ENCODE measurements around the gene KLF1.
A peak's percentile ranks its signal among the peaks of the same experiment; 100 is the strongest.
"Not testable (repeated sequence)": the region's sequence is repeated elsewhere in the genome, so short reads cannot be mapped to it uniquely, and the experiment has no call there.

Gene KLF1

DNA sequence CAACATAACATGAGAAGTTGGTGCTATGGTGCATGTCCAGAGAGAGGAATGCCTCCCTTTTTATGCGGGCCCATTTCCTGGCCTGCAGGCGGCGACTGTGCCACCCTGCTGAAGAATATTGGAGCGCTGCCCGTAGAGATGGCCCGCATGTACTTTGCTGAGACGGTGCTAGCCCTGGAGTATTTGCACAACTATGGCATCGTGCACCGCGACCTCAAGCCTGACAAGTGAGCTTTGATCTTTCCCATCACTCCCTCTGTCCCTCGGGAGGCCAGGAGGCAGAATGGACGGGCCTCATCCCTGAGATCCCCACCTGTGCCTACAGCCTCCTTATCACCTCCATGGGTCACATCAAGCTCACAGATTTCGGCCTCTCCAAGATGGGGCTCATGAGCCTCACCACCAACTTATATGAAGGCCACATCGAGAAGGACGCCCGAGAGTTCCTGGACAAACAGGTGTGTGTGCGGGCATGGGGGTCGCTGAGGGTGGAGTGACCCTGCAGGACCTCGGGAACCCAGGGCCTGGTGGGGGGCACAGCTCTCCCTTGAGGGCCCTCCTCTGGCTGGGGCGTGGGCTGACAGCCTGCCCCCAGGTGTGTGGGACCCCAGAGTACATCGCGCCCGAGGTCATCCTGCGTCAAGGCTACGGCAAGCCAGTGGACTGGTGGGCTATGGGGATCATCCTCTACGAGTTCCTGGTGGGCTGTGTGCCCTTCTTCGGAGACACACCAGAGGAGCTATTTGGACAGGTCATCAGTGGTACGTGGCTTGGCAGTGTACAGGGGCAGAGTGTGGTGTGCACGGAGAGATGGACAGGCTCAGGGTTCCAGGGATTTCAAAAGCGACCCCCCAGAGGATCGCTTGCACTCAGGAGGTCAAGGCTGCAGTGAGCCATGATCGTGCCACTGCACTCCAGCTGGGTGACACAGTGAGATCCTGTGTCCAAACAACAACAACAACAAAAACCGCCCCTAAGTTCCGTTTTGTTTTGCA is 22.0 kb downstream of the KLF1 start:
- H3K4me1 ChIP-seq (ENCODE audit: insufficient read depth, low read length), result peaks cover 7% of the 10 kb centered on the region
- no peak overlapping the region for H3K27ac ChIP-seq (ENCODE audit: low read depth, low read length)
- no peak overlapping the region for H3K9ac ChIP-seq (ENCODE audit: low read depth, low read length)
- no peak overlapping the region for H3K4me3 ChIP-seq (ENCODE audit: low read length)
- H3K36me3 ChIP-seq (ENCODE audit: insufficient read depth, low read length), result peaks cover 8% of the 10 kb centered on the region; the same call in 1 of the 2 replicates
- no peaks in the 10 kb centered on the region for H3K9me3 ChIP-seq (ENCODE audit: insufficient read depth, low read depth, low read length)
- H3K27me3 ChIP-seq (ENCODE audit: insufficient read depth, low read length), result no peaks in the 10 kb centered on the region
- 84% methylated on average over 34 of the region's 34 CpGs for WGBS

DNA sequence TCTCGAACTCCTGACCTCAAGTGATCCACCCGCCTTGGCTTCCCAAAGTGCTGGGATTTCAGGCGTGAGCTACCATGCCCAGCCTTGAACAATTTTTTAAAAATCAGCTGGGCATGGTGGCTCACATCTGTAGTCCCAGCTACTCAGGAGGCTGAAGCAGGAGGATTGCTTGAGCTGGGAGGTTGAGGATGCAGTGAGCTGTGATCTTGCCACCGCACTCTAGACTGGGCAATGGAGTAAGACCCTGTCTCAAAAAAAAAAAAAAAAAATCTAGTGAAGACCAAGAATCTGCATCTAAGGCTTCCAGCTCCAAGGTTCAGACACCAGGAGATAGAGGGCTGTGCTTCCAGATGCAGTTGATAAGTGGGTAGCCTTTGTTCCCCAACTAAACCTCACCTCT is 22.9 kb downstream of the KLF1 start:
- Histone ChIP-seq H3K4me3 (ENCODE audit: low read length) (no peak overlapping the region), H3K4me1 (ENCODE audit: insufficient read depth, low read length) (peaks cover 7% of the 10 kb centered on the region), H3K27me3 (ENCODE audit: insufficient read depth, low read length) (no peaks in the 10 kb centered on the region), H3K9ac (ENCODE audit: low read depth, low read length) (no peak overlapping the region), H3K27ac (ENCODE audit: low read depth, low read length) (no peak overlapping the region), H3K9me3 (ENCODE audit: insufficient read depth, low read depth, low read length) (no peaks in the 10 kb centered on the region), H3K36me3 (ENCODE audit: insufficient read depth, low read length) (peaks cover 9% of the 10 kb centered on the region; the same call in 1 of the 2 replicates)
- 88% methylated on average over 4 of the region's 4 CpGs for WGBS

DNA sequence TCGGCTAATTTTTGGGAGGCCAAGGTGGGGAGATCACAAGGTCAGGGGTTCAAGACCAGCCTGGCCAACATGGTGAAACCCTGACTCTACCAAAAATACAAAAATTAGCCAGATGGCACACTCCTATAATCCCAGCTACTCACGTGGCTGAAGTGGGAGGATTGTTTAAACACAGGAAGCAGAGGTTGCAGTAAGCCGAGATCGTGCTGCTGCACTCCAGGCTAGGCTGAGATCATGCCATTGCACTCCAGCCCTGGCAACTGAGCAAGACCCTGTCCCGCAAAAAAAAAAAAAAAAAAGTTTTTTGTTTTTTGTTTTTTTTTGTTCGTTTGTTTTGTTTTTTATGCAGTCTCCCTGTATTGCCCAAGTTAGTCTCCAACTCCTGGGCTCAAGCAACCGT is 27.5 kb downstream of the KLF1 start:
- no peaks in the 10 kb centered on the region for H3K27me3 ChIP-seq (ENCODE audit: insufficient read depth, low read length)
- H3K9ac ChIP-seq (ENCODE audit: low read depth, low read length), result no peak overlapping the region
- peaks cover 18% of the 10 kb centered on the region for H3K36me3 ChIP-seq (ENCODE audit: insufficient read depth, low read length)
- no peak overlapping the region for H3K4me3 ChIP-seq (ENCODE audit: low read length)
- H3K27ac ChIP-seq (ENCODE audit: low read depth, low read length), result no peak overlapping the region
- H3K4me1 ChIP-seq (ENCODE audit: insufficient read depth, low read length), result no peaks in the 10 kb centered on the region
- 91% methylated on average over 7 of the region's 7 CpGs for WGBS
- no peaks in the 10 kb centered on the region for H3K9me3 ChIP-seq (ENCODE audit: insufficient read depth, low read depth, low read length)

DNA sequence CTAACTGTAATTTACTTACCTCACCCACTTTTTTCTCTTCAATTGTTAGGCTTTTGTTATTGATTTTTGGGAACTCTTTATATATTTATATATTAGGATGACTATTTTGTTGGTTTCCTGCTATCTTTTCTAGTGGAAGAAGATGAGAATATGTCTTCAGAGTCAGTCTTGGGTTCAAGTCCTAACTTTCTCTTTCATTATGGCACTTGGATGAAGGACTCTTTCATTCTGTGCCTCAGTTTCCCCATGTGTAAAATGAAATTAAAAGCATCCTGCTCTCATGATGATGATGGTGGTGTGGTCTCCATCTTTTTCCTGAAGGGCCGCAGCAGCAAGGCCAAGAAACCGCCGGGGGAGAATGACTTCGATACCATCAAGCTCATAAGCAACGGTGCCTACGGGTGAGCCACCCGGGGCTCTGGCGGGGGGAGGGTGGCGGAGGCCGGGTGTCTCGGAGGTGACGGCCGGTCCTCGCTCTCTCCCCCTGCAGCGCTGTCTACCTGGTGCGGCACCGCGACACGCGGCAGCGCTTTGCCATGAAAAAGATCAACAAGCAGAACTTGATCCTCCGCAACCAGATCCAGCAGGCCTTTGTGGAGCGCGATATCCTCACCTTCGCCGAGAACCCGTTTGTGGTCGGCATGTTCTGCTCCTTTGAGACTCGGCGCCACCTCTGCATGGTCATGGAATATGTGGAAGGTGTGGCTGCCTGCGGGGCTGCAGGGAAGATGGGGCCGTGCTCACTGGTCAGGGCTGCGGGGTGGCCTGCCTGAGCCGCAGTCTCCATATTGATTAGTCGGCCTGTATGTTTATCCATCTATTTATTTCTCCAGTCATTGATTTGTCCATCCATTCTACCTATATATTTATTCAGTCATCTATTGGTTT is 28.7 kb downstream of the KLF1 start:
- 95% methylated on average over 35 of the region's 35 CpGs for WGBS
- H3K4me3 ChIP-seq (ENCODE audit: low read length), result no peak overlapping the region
- H3K27me3 ChIP-seq (ENCODE audit: insufficient read depth, low read length), result no peaks in the 10 kb centered on the region
- no peaks in the 10 kb centered on the region for H3K4me1 ChIP-seq (ENCODE audit: insufficient read depth, low read length)
- H3K9me3 ChIP-seq (ENCODE audit: insufficient read depth, low read depth, low read length), result no peaks in the 10 kb centered on the region
- no peak overlapping the region for H3K9ac ChIP-seq (ENCODE audit: low read depth, low read length)
- peaks cover 18% of the 10 kb centered on the region for H3K36me3 ChIP-seq (ENCODE audit: insufficient read depth, low read length)
- no peak overlapping the region for H3K27ac ChIP-seq (ENCODE audit: low read depth, low read length)

DNA sequence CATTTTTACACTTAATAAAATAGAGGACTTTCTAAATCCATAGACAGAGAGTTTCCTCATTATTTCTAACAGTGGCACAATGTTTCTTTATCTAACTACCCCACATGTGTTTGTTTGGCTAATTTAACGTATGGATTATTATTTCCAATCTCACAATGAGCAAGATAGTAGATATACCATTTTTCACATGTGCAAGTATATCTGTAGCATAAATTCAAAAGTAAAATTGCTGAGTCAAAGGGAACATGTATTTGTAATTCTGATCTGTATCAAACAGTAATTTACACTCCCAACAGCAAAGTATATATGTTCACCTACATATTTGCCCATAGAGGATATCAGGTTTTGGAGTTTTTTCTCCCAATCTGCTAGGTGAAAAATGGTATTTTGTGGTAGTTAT is 30.3 kb downstream of the KLF1 start:
- H3K4me3 ChIP-seq (ENCODE audit: low read length), result no peak overlapping the region
- H3K27ac ChIP-seq (ENCODE audit: low read depth, low read length), result no peak overlapping the region
- H3K9me3 ChIP-seq (ENCODE audit: insufficient read depth, low read depth, low read length), result no peaks in the 10 kb centered on the region
- no peaks in the 10 kb centered on the region for H3K27me3 ChIP-seq (ENCODE audit: insufficient read depth, low read length)
- H3K36me3 ChIP-seq (ENCODE audit: insufficient read depth, low read length), result peaks cover 18% of the 10 kb centered on the region
- H3K9ac ChIP-seq (ENCODE audit: low read depth, low read length), result no peak overlapping the region
- no peaks in the 10 kb centered on the region for H3K4me1 ChIP-seq (ENCODE audit: insufficient read depth, low read length)
- WGBS, result no CpG with 5 or more reads among the region's 1 CpG

DNA sequence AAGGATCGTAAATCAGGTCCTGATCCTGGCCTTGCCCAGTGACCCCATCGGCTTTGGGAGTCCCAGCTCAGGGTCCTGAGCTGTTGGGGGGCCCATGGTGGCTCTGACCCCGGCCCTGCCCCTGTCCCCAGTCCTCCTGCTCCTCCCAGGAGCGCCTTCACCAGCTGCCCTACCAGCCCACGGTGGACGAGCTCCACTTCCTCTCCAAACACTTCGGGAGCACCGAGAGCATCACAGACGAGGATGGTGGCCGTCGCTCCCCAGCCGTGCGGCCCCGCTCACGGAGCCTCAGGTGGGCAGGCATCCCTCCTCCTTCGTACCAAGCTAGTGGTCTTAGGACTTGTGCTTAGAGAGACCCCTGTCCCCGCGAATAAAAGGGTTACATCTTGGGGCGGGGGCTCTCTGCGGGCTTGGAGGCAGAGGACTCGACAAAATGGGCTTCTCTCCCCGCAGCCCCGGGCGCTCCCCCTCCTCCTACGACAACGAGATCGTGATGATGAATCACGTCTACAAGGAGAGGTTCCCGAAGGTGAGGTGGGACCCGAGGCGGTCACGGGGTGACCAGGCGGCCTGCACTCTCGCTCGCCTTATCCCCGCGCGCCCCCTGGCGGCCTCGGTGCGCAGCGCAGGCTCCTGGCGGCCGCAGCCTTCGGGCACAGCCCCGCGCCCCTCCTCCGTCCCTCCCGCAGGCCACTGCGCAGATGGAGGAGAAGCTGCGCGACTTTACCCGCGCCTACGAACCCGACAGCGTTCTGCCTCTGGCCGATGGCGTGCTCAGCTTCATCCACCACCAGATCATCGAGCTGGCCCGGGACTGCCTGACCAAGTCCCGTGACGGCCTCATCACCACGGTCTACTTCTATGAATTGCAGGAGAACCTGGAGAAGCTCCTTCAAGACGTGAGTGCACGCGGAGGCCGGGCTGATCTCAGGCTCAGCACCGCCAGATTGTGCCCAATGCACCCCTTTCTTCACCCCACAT is 39.6 kb downstream of the KLF1 start:
- Histone ChIP-seq H3K27ac (ENCODE audit: low read depth, low read length) (no peak overlapping the region), H3K4me3 (ENCODE audit: low read length) (peak overlapping the region; percentile 44), H3K27me3 (ENCODE audit: insufficient read depth, low read length) (peaks cover 4% of the 10 kb centered on the region; the same call in 1 of the 2 replicates), H3K4me1 (ENCODE audit: insufficient read depth, low read length) (no peaks in the 10 kb centered on the region), H3K9ac (ENCODE audit: low read depth, low read length) (peak overlapping the region; percentile 39; the same call in 1 of the 2 replicates), H3K9me3 (ENCODE audit: insufficient read depth, low read depth, low read length) (no peaks in the 10 kb centered on the region), H3K36me3 (ENCODE audit: insufficient read depth, low read length) (peaks cover 6% of the 10 kb centered on the region; the same call in 1 of the 2 replicates)
- WGBS, result 25% methylated on average over 69 of the region's 69 CpGs

DNA sequence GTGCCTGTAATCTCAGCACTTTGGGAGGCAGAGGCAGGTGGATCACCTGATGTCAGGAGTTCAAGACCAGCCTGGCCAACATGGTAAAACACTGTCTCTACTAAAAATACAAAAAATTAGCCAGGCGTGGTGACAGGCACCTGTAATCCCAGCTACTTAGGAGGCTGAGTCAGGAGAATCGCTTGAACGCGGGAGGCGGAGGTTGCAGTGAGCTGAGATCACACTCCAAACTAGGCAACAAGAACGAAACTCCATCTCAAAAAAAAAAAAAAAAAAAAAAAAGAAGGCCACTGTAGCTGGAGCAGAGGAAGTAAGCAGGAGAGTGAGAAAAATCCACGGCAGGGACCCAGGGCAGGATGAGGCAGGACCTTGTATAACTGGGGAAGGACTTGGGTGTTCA is 40.4 kb downstream of the KLF1 start:
- not testable (repeated sequence) for H3K36me3 ChIP-seq (ENCODE audit: insufficient read depth, low read length); H3K9ac ChIP-seq (ENCODE audit: low read depth, low read length); H3K4me1 ChIP-seq (ENCODE audit: insufficient read depth, low read length); H3K27me3 ChIP-seq (ENCODE audit: insufficient read depth, low read length); H3K27ac ChIP-seq (ENCODE audit: low read depth, low read length); H3K9me3 ChIP-seq (ENCODE audit: insufficient read depth, low read depth, low read length); H3K4me3 ChIP-seq (ENCODE audit: low read length)
- WGBS, result 95% methylated on average over 6 of the region's 7 CpGs

DNA sequence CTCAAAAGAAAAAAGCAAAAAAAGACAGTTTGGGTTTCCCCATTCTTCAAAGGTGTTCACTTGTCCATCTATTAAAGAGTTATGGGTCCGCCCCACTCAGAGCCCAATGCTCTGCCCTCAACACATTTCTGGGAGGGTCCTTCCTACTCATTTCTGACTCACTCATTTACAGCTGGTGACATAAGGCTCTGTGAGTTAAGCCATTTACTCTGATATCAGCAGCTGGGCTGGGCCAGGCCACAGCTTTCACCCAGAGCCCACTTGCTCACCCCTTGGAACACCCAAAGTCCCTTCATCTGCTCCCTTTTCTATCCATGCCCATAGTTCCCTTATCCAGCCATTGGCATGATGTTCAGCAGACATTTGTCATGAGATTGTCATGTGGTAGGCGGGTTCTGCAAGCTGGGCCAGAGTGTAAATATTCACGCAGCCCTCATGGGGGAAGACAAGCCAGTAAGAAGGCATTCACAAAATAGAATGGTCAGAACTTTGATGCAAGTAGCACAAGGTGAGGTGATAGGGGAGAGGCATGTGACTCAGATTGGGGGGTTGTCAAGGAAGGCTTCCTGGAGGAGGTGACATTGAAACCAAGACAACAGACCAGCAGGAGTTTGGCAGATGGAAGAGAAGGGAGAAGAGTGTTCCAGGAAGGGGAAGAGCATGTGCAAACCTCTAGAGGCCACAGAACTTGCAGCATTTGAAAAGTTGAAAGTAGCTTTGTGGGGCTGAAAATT is 42.8 kb downstream of the KLF1 start:
- peaks cover 9% of the 10 kb centered on the region for H3K27me3 ChIP-seq (ENCODE audit: insufficient read depth, low read length)
- H3K4me1 ChIP-seq (ENCODE audit: insufficient read depth, low read length), result peaks cover 9% of the 10 kb centered on the region; the same call in 1 of the 2 replicates
- no peaks in the 10 kb centered on the region for H3K9me3 ChIP-seq (ENCODE audit: insufficient read depth, low read depth, low read length)
- no peak overlapping the region for H3K4me3 ChIP-seq (ENCODE audit: low read length)
- 89% methylated on average over 3 of the region's 3 CpGs for WGBS
- H3K36me3 ChIP-seq (ENCODE audit: insufficient read depth, low read length), result peaks cover 6% of the 10 kb centered on the region; the same call in 1 of the 2 replicates
- no peak overlapping the region for H3K9ac ChIP-seq (ENCODE audit: low read depth, low read length)
- H3K27ac ChIP-seq (ENCODE audit: low read depth, low read length), result no peak overlapping the region

DNA sequence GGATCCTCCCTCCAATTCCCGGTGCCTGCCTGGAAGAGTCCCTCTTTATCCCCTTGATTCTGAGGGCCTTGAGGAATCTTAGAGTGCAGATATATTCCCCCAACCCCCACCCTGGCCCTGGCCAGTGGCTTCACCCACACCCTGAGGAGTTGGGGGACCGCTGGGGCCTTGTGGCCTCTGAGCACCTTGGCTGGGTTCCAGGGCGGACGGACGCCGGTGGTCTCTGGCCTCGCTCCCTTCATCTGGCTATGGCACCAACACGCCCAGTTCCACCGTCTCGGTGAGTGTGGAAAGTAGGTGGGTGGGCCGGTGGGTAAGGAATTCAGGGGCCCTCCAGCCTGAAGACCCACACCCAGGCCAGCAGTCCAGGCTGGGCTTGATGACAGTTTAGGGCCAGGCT is 43.7 kb downstream of the KLF1 start:
- Histone ChIP-seq H3K27ac (ENCODE audit: low read depth, low read length) (no peak overlapping the region), H3K27me3 (ENCODE audit: insufficient read depth, low read length) (peaks cover 13% of the 10 kb centered on the region), H3K36me3 (ENCODE audit: insufficient read depth, low read length) (peaks cover 6% of the 10 kb centered on the region; the same call in 1 of the 2 replicates), H3K4me3 (ENCODE audit: low read length) (no peak overlapping the region), H3K4me1 (ENCODE audit: insufficient read depth, low read length) (peaks cover 9% of the 10 kb centered on the region; the same call in 1 of the 2 replicates), H3K9me3 (ENCODE audit: insufficient read depth, low read depth, low read length) (no peaks in the 10 kb centered on the region), H3K9ac (ENCODE audit: low read depth, low read length) (no peak overlapping the region)
- 95% methylated on average over 11 of the region's 11 CpGs for WGBS

DNA sequence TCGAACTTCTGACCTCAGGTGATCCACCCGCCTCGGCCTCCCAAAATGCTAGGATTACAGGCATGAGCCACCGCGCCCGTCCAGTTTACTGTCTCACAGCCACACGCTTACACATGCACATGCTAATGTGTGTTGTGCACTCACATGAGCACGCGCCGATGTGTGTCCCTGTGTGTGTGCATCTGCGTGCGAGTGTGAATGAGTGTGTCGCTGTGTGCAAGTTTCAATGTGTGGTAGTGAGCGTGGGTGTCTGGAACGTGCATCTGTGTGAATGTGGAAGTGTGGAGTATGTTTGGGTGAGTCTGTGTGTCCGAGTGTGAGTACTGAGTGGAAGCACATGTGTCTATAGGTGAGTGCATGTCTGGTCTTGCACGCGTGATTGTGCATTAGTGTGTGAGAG is 44.5 kb downstream of the KLF1 start:
- H3K9ac ChIP-seq (ENCODE audit: low read depth, low read length), result no peak overlapping the region
- peaks cover 14% of the 10 kb centered on the region for H3K4me1 ChIP-seq (ENCODE audit: insufficient read depth, low read length)
- H3K36me3 ChIP-seq (ENCODE audit: insufficient read depth, low read length), result peaks cover 4% of the 10 kb centered on the region; the same call in 1 of the 2 replicates
- H3K9me3 ChIP-seq (ENCODE audit: insufficient read depth, low read depth, low read length), result no peaks in the 10 kb centered on the region
- 96% methylated on average over 18 of the region's 18 CpGs for WGBS
- H3K27me3 ChIP-seq (ENCODE audit: insufficient read depth, low read length), result peaks cover 15% of the 10 kb centered on the region
- no peak overlapping the region for H3K4me3 ChIP-seq (ENCODE audit: low read length)
- no peak overlapping the region for H3K27ac ChIP-seq (ENCODE audit: low read depth, low read length)

Measured in HUES64 (cell line).